Measurements from ENCODE around the gene MYO1F.
"Not testable (repeated sequence)": the region's sequence is repeated elsewhere in the genome, so short reads cannot be mapped to it uniquely, and the experiment has no call there.

Gene MYO1F

DNA sequence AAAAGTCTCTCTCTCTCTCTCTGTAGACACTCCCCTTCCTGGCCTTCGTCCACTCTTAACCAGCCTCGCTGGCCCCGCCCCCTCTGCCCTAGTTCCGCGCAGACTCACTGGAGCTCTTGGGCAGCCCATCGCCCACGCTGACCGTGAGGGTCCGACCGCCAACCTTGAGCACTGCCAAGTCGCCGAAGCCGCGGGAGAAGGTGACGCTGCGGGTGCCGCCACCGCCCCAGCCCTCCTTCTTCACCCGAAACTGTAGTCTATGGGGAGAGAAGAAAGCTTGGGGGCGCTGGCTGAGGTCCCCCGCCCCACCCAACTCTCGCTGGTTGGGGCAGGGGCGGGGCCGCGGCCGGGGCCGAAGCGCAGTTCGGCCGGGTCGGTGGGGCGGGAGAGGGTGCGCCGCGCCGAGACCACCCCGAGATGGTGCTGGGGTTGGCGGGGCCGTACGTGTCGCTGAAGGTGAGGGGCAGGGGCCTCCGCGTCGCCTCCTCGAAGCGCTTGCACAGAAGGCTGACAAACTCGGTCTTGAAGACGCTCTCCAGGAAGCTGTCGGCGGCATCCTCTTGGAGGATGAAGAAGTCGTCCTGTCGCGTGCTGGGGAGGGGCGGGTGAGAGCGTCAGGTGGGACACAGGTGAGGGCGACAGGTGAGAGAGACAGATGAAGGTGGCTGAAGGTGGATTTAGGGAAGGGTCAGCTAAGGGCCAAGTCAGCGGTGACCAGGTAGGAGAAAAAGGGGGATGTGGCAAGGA lies 50.7 kb downstream of the MYO1F start:
- in situ Hi-C loops (cut with MboI; ENCODE audit: low sequenced_read_pairs), result no loop called here

DNA sequence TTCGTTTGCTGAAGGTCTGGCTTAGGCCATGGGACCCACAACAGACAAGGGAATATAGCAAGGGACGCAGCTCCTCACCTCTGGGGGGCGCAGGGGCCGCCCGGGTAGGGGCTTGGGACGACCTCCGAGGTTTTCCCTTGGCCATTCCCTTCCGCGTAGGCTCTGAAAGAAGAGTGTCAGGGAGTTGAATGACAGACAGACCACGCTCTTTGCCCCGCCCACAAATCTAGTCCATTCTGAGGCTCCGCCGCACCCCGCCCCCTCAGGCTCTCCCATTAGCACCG lies 51.9 kb downstream of the MYO1F start:
- in situ Hi-C loops (cut with MboI; ENCODE audit: low sequenced_read_pairs), result no loop called here

DNA sequence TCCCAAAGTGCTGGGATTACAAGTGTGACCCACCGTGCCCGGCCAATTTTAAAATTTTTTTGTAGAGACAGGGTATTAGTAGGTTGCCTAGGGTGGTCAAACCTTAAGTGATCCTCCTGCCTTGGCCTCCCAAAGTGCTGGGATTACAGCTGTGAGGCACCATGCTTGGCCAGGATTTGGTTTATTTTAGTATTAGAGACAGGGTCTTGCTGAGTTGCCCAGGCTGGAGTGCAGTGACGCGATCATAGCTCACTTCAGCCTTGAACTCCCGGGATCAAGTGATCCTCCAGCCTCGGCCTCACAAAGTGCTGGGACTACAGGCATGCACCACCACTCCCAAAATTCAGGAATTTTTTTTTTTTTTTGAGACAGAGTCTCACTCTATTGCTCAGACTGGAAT lies 57.9 kb downstream of the MYO1F start:
- in situ Hi-C loops (cut with MboI; ENCODE audit: low sequenced_read_pairs), result no loop called here

DNA sequence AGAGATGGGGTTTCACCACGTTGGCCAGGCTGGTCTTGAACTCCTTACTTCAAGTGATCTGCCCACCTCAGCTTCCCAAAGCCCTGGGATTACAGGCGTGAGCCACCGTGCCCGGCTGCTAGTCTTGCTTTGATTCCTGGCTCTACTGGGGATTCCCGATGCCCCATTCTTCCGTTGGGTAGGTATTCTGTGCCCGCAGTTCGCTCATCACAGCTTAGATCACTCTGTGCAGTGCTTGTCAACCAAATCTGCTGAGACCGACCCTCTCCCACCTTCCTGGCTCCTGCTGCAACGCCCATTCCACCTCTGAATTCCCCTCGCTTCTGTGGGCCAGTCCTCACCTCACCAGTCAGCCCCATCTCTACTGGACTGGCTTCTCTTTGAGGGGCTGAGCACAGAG lies 58.7 kb downstream of the MYO1F start:
- in situ Hi-C loops (cut with MboI; ENCODE audit: low sequenced_read_pairs), result no loop called here

DNA sequence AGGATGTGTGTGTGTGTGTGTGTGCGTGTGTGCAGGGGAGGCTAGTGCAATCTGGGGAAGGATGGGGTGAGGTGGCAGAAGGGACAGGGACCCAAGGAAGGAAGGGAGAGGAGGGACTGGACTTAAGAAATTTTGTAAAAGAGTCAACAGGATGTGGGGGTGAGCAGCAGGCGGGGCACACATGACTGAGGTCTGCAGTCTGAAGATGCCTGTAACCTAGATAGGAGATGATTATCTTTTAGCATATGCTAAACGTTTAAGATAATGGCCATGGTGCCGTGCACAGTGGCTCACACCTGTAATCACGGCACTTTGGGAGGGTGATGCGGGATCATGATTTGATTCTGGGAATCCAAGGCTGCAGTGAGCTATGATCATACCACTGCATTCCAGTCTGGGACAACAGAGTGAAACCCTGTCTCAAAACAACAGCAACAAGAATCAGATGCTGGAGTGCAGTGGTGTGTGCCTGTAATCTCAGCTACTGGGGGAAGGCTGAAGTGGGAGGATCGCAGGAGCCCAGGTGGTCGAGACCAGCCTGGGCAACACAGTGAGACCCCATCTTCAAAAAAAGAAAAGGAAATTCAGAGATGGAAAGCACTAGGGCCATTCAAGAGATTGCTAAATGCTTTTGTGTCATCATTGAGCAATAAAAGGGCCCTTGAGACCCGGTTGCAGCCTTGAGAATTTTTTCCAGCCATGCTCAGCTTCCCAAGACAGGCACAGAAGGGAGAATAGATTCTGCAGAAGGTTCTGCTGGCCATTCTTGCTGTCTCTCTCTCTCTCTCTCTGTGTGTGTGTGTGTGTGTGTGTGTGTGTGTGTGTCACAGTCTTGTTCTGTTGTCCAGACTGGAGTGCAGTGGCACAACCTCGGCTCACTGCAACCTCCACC lies 59.4 kb downstream of the MYO1F start:
- in situ Hi-C loops (cut with MboI; ENCODE audit: low sequenced_read_pairs), result no loop called here

DNA sequence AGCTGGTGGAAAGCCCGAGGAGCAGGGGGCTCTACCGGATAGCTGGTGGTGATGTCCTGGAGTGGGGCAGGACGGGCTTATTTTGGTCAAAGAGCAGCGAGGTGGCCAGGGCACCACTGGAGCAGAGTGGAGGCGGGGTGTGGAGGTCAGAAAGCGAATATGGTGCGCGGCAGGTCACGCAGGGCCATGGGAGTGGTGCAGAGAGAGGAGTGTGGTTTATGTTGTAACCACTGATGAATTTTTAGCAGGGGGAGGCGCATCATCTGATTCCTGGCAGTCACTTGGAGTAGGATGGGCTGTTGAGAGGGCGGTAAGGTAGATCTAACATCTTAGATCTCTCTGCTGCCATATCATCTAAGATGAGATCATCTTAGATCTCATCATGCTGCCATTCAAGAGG lies 61.9 kb downstream of the MYO1F start:
- in situ Hi-C loops (cut with MboI; ENCODE audit: low sequenced_read_pairs), result no loop called here

DNA sequence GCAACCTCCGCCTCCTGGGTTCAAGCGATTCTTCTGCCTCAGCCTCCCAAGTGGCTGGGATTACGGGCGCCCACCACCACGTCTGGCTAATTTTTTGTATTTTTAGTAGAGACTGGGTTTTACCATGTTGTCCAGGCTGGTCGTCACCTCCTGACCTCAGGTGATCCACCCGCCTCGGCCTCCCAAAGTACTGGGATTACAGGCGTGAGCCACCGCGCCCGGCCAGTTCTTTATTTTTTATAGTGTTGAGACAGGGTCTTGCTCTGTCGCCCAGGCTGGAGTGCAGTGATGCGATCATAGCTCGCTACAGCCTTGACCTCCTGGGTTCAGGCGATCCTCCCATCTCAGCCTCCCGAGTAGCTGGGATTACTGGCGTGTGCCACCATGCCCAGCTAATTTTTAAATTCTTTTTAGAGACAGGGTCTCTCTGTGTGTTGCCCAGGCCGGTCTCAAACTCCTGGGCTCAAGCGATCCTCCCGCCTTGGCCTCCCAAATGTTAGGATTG lies 62.7 kb downstream of the MYO1F start:
- in situ Hi-C loops (cut with MboI; ENCODE audit: low sequenced_read_pairs), result not testable (repeated sequence)

DNA sequence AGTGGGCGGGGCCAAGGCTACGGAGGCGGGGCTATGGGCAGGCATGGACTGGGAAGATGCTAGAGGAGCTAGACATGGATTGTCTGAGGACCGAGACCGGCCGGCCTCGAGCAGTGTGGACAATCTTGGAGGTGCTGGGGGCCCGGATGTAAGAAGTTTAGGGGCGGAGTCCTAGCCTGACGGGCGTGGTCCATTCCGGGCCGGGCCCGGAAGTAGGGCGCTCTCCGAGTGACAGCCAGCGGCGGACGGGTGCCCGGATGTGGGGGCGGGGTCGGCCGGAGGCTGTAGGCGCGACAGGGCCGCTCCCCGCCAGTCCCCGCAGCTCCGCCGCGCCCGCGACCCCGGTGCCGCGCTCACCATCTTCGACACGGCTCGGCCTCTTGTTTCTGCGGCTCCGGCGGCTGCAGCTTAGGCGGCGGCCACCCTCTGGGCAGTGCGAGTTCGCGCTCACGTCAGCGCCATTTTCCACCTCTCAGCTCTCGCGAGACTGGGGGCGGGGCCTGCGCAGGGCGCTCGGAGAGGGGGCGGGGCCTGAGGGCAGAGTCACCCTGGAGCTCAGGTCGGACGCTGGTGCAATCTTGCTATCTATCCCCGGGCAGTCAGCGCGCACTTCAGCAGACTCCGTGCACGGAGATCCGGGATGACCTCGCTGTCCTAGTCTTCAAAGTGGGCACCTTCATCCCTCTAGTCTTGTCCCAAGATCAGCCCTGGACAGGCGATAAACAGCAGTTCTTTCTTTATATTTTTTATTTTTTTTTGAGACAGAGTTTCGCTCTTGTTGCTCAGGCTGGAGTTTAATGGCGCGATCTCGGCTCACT lies 63.3 kb downstream of the MYO1F start, which contains the start of gene ZNF414:
Gene ZNF414 (minus strand): TSS at position 481 of the 818 bp plus-strand sequence. CDS start 121 bp downstream, at position 360.
- in situ Hi-C loops (cut with MboI; ENCODE audit: low sequenced_read_pairs), result no loop called here

DNA sequence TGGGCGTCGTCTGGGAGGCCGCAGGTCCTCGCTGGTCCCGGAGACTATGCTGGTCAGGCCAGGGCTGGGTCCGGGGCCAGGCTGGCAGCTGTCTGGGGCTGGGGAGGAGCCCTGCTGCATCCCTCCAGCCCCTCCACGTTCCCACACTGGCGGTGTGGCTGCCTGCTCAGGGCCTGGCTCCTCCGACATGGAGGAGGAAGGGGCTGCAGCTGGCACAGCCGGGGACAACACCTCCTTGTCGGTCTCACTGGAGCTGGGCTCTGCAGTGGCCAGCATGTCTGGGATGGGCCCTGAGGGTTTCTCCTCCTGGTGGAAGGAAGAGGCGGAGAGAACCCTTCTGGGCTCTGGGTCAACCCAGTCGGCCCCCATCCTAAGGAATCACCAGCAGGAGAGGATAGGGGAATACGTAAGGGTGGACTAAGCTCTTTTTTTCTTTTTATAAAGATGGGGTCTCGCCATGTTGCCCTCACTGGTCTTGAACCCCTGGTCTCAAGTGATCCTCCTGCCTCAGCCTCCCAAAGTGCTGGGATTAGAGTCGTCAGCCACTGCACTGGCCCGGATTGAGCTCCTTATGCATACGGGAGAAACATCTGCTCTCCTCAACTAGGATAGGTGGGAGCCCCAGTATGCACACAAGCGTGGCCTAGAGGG lies 64.1 kb downstream of the MYO1F start:
- in situ Hi-C loops (cut with MboI; ENCODE audit: low sequenced_read_pairs), result no loop called here

DNA sequence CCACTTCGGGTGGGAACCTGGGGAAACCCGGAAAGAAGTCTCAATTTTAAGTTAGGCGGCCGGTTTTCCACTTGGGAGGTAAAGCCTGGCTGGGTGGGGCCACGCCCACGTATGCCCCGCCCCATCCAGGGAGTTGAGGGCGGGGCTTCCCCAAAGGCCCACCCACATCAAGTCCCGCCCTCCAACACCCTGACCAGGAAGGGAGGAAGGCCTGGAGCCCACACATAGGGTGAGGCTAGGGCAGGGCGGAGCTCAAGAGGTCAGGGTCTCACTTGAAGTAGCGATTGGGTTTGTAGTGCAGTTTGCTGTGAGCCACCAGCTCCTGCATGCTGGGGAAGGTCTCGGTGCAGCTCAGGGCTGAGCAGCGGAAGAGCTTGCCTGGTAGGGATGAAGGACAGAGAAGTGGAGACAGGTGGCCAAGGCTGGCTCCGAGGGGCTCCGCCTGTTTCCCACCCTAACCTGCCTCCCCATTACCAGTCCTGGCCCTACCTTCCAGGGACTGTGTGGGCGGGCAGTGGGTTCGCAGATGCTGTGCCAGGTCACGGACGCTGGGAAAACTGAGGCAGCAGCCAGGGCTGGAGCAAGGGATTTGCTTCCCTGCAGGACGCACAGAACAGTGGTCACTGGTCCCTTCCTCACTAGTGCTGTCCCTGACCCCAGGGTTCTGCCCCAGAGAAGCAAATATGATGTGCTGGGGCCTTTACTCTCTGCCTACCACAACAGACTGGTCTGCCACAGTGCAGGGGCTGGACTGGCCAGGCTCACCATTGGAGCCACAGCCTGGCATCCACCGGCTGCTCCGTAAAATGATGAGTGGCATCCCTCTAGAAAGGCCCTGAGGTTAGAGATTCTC lies 64.9 kb downstream of the MYO1F start:
- in situ Hi-C loops (cut with MboI; ENCODE audit: low sequenced_read_pairs), result no loop called here

DNA sequence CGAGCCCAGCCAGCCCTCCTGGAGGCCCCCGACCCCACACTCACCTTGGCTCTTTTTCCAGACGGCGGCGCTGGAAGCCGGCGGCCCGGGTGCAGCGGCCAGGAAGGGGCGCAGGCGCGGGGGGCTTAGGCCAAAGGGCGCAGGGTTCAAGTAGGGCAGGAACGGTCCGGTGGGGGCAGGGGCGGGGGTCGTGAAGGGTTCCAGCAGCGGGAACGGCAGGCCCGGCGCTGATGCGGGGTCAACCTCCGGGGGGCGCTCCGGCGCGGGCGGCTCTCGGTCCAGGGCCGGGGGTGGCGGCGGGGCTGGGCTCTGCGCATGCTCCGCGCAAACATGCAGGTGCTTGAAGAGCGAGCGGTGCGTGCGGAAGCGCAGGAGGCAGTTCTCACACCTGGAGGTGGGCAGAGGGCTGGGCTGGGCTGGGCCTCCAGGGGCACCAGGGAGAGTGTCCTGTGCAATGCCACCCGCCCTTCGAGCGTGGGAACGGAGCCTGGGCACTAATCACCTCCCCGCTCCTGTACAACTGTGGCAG lies 65.6 kb downstream of the MYO1F start:
- in situ Hi-C loops (cut with MboI; ENCODE audit: low sequenced_read_pairs), result no loop called here

DNA sequence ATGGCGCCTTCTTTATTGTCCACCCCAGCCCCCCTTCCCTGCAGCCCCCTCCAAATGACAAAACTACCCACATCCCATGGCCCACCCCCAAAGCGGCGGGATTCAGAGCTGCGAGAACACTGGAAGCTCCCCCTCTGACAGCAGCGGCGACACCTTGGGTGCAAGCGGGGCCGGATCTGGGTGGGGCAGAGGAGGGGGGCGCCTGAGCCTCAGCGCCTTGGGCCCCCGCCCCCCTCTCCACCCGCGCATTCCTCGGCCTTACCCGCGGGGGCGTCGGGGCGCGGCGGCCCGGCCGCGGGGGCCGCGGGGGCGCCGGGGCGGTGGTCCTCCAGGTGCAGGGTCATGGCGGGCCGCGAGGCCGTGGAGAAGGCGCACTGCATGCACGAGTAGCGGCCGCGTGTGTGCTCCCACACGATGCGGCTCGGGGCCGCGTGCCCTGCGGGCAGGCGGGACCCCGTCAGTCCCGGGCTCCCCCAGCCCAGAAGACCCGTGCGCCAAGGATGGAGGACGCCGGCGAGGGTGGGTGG lies 66.6 kb downstream of the MYO1F start:
- in situ Hi-C loops (cut with MboI; ENCODE audit: low sequenced_read_pairs), result no loop called here

DNA sequence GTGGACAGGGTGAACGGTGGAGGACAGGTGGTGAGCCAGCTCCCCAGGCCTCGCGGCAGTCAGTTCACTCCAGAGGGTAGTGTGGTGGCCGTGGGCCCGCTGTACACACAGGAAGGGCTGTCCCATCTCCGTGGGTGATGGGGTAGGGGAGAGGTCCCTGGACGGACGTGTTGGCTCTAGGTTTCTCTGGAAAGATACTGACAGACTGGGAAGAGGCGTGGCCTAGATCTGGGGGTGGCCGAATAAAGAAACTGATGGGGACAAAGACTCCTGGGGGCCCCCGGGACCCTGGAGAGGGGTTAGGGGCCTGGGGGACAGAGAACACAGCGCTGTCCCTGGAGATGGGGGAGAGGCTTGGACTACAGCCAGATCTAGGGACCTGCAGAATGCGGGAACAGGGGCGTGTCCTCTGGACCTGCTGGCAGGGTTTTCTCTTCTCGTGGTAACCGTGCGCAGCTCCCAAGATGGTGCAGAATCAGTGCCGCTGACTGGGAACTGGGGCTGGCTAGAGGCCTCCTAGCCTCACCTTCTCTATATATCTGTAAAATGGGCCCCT lies 70.8 kb downstream of the MYO1F start:
- in situ Hi-C loops (cut with MboI; ENCODE audit: low sequenced_read_pairs), result no loop called here

DNA sequence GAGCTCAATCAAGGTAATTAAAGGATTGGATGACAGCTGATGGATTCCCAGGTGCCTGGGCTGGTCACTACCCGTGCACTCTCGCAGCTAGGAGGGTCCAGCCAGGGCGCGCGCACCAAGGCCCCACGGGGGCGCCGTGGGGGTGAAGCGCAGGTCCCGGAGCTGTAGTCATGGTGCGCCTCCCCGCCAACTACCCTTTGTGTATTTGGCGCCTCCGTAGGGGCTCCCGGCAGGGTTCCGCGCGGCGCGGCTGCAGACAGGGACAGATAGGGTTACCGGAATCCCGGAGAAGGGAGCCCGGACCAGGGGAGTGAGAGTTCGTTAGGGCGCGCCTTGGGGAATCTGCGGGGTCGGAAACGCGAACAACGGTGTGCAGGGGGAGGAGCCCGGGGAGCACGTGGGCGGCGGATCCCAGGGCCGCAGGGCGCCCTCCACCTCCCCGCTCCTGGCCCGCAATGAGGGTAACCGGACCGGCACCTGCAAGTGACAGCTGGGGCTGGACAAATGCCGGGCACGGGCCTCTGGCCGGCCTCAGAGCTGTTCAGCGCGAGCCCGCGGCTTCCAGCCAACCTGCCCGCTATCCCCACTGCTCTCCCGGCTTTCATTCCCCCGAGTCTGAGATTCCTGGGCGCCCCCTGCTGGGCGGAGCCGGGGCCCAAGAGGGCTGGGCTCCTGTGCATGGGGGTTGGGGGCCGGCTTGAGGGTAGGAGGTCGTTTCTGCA lies 71.4 kb downstream of the MYO1F start:
- in situ Hi-C loops (cut with MboI; ENCODE audit: low sequenced_read_pairs), result no loop called here

DNA sequence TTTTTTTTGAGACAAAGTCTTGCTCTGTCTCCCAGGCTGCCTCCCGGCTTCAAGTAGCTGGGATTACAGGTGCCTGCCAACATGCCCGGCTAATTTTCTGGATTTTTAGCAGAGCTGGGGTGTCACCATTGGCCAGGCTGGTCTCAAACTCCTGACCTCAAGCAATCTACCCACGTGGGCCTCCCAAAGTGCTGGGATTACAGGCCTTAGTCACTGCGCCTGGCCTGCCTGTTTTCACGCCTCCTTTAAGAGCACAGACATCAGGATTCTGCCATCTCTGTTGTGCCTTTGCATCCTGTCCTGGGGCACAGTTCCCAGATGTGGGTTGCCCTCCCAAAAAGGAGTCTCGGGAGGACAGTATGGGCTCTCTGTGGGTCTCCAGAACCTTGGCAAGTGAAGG lies 72.3 kb downstream of the MYO1F start:
- in situ Hi-C loops (cut with MboI; ENCODE audit: low sequenced_read_pairs), result no loop called here

DNA sequence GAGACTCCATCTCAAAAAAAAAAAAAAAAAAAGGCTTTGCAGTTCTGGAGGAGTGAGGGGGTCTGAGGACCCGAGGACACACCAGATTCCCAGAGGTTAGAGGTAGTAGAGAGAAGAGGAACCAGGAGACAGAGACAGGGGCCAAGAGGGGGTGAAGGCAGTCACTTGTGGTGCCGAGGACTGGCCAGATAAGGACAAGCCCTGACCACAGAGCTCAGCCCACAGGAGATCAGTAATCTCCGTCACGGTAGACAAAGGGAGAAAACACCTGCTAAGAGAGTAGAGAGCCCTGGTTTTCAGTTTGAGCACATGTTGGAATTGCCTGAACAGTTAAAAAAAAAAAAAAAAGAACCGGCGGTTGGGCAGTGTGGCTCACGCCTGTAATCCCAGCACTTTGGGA lies 73.1 kb downstream of the MYO1F start:
- in situ Hi-C loops (cut with MboI; ENCODE audit: low sequenced_read_pairs), result no loop called here

DNA sequence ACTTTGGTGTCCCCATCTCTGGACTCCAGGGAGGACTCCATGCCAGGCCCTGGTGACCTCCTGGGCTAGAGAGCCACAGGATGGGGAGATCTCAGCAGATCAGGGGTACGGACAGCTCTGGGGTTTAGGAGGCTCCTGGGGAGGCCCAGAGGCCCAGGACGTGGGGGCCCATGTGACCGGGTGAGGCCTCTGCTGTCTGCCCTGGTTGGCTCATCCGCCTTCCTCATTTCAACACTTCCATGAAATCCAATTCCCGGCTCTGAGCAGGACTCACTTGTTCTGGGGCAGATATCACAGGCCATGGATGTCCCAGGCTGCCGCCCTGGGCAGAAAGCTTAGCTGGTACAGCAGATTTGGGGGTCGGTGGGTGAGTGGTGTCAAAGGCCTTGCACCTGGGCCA lies 73.7 kb downstream of the MYO1F start:
- in situ Hi-C loops (cut with MboI; ENCODE audit: low sequenced_read_pairs), result no loop called here

DNA sequence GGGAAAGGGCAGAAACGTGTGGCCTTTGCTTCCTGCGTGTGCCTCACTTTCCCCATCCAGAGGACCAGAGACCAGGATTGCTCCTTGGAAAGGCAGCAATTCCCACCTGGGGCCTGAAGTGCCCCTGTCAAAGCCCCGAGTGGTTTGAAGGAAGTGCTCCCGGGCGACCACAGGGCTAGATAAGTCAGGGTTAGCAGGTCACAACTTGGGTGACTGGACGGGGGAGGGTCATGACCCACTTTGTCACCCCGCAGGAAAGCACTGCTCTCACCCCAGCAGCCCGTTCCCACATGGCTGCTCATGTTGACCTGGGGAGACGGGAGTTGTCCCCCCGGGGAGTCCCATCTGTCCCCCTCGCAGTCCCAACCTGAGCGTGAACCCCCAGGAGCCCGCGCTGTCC lies 75.3 kb downstream of the MYO1F start:
- in situ Hi-C loops (cut with MboI; ENCODE audit: low sequenced_read_pairs), result no loop called here

Measured in HL-60/S4 treated with retinoic acid at 250 ng/mL for 4 days and 3 days (cell line).